GM10266 (cell line): ENCODE data around the gene RPL32.
"Not testable (repeated sequence)": the region's sequence is repeated elsewhere in the genome, so short reads cannot be mapped to it uniquely, and the experiment has no call there.

ENCODE experiments used
- DNase-seq: peaks from one replicate; pipeline ENCODE4 v3.0.0; 2012; ENCODE audit errors: extremely low spot score
- TF ChIP-seq, protein P1 (sequence below): IDR thresholded peaks from 2 replicates; pipeline ENCODE4 v1.5.1; 2012; ENCODE audit warnings: mild to moderate bottlenecking, low read depth; ENCODE audit not compliant: control insufficient read depth, insufficient read depth; ENCODE audit errors: missing control alignments

The RPL32 gene

DNA sequence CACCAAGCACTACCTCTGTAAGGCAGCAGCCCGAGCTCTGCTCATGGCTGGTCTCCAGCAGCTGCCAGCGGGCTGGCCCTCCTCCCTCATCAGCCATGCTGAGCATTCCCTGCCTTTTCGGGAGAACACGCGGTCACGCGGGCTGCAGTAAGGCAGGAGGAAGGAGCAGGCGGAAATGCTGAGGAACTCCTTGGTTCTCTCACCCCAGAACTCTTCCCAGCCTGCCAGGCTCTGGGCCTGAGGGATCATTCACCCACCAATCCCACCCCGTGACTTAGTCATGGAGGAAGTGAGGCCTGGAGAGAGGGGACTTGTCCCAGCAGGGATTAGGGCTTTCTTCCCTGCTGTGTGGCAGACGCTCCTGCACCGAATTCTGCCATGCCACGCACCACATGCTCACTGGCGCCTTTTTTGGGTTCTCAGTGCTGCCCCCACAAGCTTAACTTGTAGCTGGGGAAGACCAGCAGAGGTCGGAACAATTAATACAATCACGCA is 42.9 kb upstream of the RPL32 start:
- no peak for DNase-seq
- TF ChIP-seq, protein P1, sequence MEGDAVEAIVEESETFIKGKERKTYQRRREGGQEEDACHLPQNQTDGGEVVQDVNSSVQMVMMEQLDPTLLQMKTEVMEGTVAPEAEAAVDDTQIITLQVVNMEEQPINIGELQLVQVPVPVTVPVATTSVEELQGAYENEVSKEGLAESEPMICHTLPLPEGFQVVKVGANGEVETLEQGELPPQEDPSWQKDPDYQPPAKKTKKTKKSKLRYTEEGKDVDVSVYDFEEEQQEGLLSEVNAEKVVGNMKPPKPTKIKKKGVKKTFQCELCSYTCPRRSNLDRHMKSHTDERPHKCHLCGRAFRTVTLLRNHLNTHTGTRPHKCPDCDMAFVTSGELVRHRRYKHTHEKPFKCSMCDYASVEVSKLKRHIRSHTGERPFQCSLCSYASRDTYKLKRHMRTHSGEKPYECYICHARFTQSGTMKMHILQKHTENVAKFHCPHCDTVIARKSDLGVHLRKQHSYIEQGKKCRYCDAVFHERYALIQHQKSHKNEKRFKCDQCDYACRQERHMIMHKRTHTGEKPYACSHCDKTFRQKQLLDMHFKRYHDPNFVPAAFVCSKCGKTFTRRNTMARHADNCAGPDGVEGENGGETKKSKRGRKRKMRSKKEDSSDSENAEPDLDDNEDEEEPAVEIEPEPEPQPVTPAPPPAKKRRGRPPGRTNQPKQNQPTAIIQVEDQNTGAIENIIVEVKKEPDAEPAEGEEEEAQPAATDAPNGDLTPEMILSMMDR, result no peak

GRCh38 chr3:12882336-12883310 is 41.3 kb upstream of the RPL32 start:
- TF ChIP-seq, protein P1, result no peak
- DNase-seq, result no peak

DNA sequence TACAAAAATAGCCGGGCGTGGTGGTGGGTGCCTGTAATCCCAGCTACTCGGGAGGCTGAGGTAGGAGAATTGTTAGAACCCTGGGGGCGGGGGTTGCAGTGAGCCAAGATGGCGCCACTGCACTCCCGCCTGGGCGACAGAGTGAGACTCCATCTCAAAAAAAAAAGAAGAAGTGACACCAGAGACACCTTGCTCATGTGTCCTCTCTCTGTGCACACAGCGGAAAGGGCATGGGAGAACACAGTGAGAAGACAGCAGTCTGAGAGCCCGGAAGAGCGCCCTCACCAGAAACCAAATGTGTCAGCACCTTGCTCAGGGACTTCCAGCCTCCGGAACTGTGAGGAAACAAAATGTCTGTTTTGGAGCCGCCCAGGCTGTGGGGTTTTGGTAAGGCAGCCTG is 40.5 kb upstream of the RPL32 start:
- not testable (repeated sequence) for DNase-seq

GRCh38 chr3:12879191-12879815 is 37.9 kb upstream of the RPL32 start:
- TF ChIP-seq, protein P1, result no peak
- no peak for DNase-seq

DNA sequence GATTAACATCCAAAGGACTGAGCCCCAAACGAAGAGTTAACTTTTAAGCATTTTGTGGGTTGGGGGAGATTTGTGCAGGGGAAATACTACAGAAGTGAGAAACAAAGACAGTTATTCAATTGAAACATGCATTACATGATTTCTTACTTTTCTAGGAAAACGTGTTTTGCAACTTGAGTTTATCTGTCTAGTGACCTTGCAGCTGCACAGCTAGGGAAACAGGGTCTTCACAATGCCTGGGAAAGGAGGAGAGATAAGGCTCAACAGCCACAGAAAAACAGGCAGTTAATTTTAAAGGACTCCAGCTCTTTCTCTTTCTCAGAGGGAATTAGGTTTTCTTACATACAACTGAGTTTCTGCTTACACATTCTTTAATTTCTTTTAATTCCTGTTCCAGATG is 37.4 kb upstream of the RPL32 start:
- not testable (repeated sequence) for DNase-seq

GRCh38 chr3:12878141-12878574 is 36.8 kb upstream of the RPL32 start:
- no peak for DNase-seq
- TF ChIP-seq, protein P1, result no peak

- TF ChIP-seq, protein P1, result no peak
These were observed 35.7 kb upstream of the RPL32 start for GRCh38 chr3:12877040-12877439.

More at GRCh38 chr3:12877040-12877439, 35.7 kb upstream of the RPL32 start:
- no peak for DNase-seq
